NT2/D1 (cell line): ENCODE data around the gene LIN52.

Source experiments
- DNase-seq: peaks from one replicate; pipeline ENCODE4 v3.0.0-alpha.2; 2011; ENCODE audit warnings: low read depth, low spot score
- H3K27me3 ChIP-seq: 2 replicates; pipeline ENCODE4 v1.6.0; 2011; ENCODE audit warnings: mild to moderate bottlenecking; ENCODE audit not compliant: insufficient read length, insufficient read depth
- H3K36me3 ChIP-seq: 2 replicates; pipeline ENCODE4 v1.6.1; 2011; ENCODE audit warnings: mild to moderate bottlenecking, low read length, mixed read lengths; ENCODE audit not compliant: insufficient read depth, insufficient read length
- H3K4me1 ChIP-seq: 2 replicates; pipeline ENCODE4 v1.5.1; 2011; ENCODE audit not compliant: insufficient read depth, insufficient read length
- H3K4me3 ChIP-seq: 2 replicates; pipeline ENCODE4 v1.5.1; 2011; ENCODE audit warnings: low read depth; ENCODE audit not compliant: insufficient read length
- H3K9ac ChIP-seq: 2 replicates; pipeline ENCODE4 v1.6.0; 2011; ENCODE audit warnings: low read depth; ENCODE audit not compliant: insufficient read length
- H3K9me3 ChIP-seq: 2 replicates; pipeline ENCODE4 v1.5.1; 2011; ENCODE audit warnings: mild to moderate bottlenecking, low read length; ENCODE audit not compliant: insufficient read depth
- SUZ12 ChIP-seq: IDR thresholded peaks from 2 replicates; pipeline ENCODE4 v1.6.1; 2011; ENCODE audit not compliant: insufficient read length, insufficient read depth; ENCODE audit errors: extremely low read depth
- YY1 ChIP-seq: IDR thresholded peaks from 2 replicates; pipeline ENCODE4 v1.6.1; 2011; ENCODE audit not compliant: insufficient read length, insufficient read depth
- ZNF274 ChIP-seq: IDR thresholded peaks from 2 replicates; pipeline ENCODE4 v1.6.1; 2011; ENCODE audit warnings: mild to moderate bottlenecking, low read depth, low read length

The LIN52 gene

DNA sequence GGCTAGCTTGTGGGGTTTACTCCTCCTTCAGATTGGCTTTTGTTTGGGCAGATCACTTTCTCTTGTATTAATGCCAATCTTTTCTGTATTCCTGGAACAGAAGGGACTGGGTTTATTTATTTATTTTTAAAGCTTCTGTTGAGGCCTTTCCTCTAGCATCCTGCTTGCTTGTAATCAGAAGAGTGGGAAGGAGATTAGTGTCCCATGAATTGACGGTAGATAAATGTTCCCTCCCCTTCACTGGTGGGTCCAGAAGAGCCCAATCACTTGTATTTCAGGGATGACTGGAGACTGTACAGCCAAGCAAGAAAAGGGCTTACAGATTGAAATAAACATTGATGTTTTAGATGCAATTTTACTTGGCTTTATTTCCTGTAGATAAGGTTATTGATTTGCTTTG lies 71.0 kb downstream of the LIN52 start:
- DNase-seq: no peak
- no peak overlapping the region for H3K9ac ChIP-seq
- no peaks in the 10 kb centered on the region for H3K4me1 ChIP-seq

GRCh38 chr14:74160763-74161162 lies 76.0 kb downstream of the LIN52 start:
- TF ChIP-seq ZNF274 (no peak), YY1 (no peak), SUZ12 (no peak)
- Histone ChIP-seq H3K4me3 (no peak overlapping the region), H3K4me1 (no peaks in the 10 kb centered on the region), H3K9me3 (no peaks in the 10 kb centered on the region), H3K36me3 (no peaks in the 10 kb centered on the region), H3K27me3 (no peaks in the 10 kb centered on the region), H3K9ac (no peak overlapping the region)
- DNase-seq: no peak

More for the DNA sequence above, 71.0 kb downstream of the LIN52 start:
- Histone ChIP-seq H3K36me3 (no peaks in the 10 kb centered on the region), H3K9me3 (no peaks in the 10 kb centered on the region), H3K4me3 (no peak overlapping the region), H3K27me3 (no peaks in the 10 kb centered on the region)
- TF ChIP-seq SUZ12 (no peak), ZNF274 (no peak), YY1 (no peak)

DNA sequence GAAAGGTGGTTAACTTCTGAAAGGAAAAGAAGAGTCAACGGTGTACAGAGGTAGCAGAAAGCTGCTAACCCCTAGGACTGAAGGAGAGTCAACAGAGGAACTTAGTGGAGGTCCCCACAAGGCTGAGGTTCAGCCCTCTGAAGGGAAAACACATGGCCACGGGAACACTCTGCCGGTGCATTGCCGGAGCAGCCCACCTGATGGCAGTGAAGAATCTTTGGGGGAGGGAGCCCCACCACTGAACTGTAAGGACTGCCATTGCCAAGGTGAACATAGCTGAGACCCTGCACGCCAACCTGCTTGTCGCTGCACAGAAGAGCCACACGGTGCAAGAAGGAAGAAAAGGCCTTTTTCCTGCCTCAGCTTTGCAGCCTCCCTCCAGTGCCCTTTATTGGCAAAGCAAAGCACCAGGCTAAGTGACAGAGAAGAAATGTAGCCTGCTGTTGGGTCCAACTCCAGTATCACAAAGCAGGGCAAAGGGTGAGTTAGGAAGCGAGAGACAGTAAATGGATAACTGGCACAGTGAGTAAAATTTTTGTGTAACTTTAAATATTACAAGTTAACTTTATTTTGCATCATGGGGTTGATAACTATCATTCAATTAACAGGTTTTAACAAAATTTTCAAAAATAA lies 76.9 kb downstream of the LIN52 start:
- no peaks in the 10 kb centered on the region for H3K4me1 ChIP-seq
- H3K27me3 ChIP-seq: no peaks in the 10 kb centered on the region
- H3K9me3 ChIP-seq: no peaks in the 10 kb centered on the region
- H3K36me3 ChIP-seq: no peaks in the 10 kb centered on the region
- DNase-seq: no peak
- TF ChIP-seq YY1 (no peak), ZNF274 (no peak), SUZ12 (no peak)
- H3K9ac ChIP-seq: no peak overlapping the region
- H3K4me3 ChIP-seq: no peak overlapping the region

- no peaks in the 10 kb centered on the region for H3K27me3 ChIP-seq
- H3K36me3 ChIP-seq: no peaks in the 10 kb centered on the region
- H3K4me3 ChIP-seq: no peak overlapping the region
- H3K4me1 ChIP-seq: no peaks in the 10 kb centered on the region
- no peaks in the 10 kb centered on the region for H3K9me3 ChIP-seq
- no peak overlapping the region for H3K9ac ChIP-seq
- no peak for TF ChIP-seq ZNF274
- no peak for TF ChIP-seq YY1
- no peak for TF ChIP-seq SUZ12
- no peak for DNase-seq
Measured at GRCh38 chr14:74169906-74170305, 85.2 kb downstream of the LIN52 start.

DNA sequence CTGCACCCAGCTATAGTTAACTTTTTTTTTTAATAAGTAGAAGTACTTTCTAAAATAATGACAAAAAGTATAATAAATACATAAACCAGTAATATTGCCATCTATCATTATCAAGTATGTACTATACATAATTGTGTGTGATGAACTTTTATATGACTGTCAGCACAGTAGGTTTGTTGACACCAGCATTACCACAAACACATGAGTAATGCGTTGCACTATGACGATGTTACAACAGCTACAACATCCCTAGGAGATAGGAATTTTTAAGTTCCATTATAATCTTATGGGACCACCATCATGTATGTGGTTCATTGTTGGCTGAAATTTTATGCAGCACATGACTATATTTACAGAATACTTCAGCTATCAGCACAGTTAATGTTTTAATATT lies 91.6 kb downstream of the LIN52 start:
- Histone ChIP-seq H3K4me3 (no peak overlapping the region), H3K9ac (no peak overlapping the region), H3K4me1 (no peaks in the 10 kb centered on the region), H3K36me3 (no peaks in the 10 kb centered on the region), H3K27me3 (no peaks in the 10 kb centered on the region), H3K9me3 (no peaks in the 10 kb centered on the region)
- TF ChIP-seq YY1 (no peak), ZNF274 (no peak), SUZ12 (no peak)
- DNase-seq: no peak

- Histone ChIP-seq H3K9me3 (no peaks in the 10 kb centered on the region), H3K9ac (no peak overlapping the region), H3K27me3 (no peaks in the 10 kb centered on the region), H3K4me1 (no peaks in the 10 kb centered on the region), H3K36me3 (no peaks in the 10 kb centered on the region), H3K4me3 (no peak overlapping the region)
- no peak for TF ChIP-seq SUZ12
- no peak for TF ChIP-seq YY1
- TF ChIP-seq ZNF274: no peak
- DNase-seq: no peak
Measured at GRCh38 chr14:74179856-74180255, 95.1 kb downstream of the LIN52 start.

- no peak for TF ChIP-seq YY1
- TF ChIP-seq ZNF274: no peak
- no peak for TF ChIP-seq SUZ12
- no peak for DNase-seq
- no peak overlapping the region for H3K9ac ChIP-seq
- no peaks in the 10 kb centered on the region for H3K27me3 ChIP-seq
- no peaks in the 10 kb centered on the region for H3K4me1 ChIP-seq
- no peak overlapping the region for H3K4me3 ChIP-seq
- no peaks in the 10 kb centered on the region for H3K9me3 ChIP-seq
- H3K36me3 ChIP-seq: no peaks in the 10 kb centered on the region
Measured at GRCh38 chr14:74190927-74191575, 106.3 kb downstream of the LIN52 start.
